Measurements from ENCODE around the gene ANKS3.

The ANKS3 gene

GRCh38 chr16:4754865-4755264 lies 20.8 kb upstream of the ANKS3 start:
- DNase-seq (ENCODE audit: low read depth, low spot score): no peak
- H3K4me3 ChIP-seq (ENCODE audit: low read depth, low read length): no peak overlapping the region
- in situ Hi-C loops (cut with HindIII; ENCODE audit: low sequenced_read_pairs): no loop called here
- no peak for TF ChIP-seq CTCF (IDR thresholded peaks at IDR 0.05; ENCODE audit: low read depth, low read length)

GRCh38 chr16:4753227-4753626 lies 19.2 kb upstream of the ANKS3 start:
- no peak for TF ChIP-seq CTCF (IDR thresholded peaks at IDR 0.05; ENCODE audit: low read depth, low read length)
- no peak overlapping the region for H3K4me3 ChIP-seq (ENCODE audit: low read depth, low read length)
- in situ Hi-C loops (cut with HindIII; ENCODE audit: low sequenced_read_pairs): no loop called here
- DNase-seq (ENCODE audit: low read depth, low spot score): no peak

- no peak for TF ChIP-seq CTCF (IDR thresholded peaks at IDR 0.05; ENCODE audit: low read depth, low read length)
- no peak for DNase-seq (ENCODE audit: low read depth, low spot score)
- no peak overlapping the region for H3K4me3 ChIP-seq (ENCODE audit: low read depth, low read length)
- in situ Hi-C loops (cut with HindIII; ENCODE audit: low sequenced_read_pairs): no loop called here
These were observed 18.5 kb upstream of the ANKS3 start for GRCh38 chr16:4752351-4753100.

GRCh38 chr16:4750896-4751295 lies 16.8 kb upstream of the ANKS3 start:
- DNase-seq (ENCODE audit: low read depth, low spot score): no peak
- H3K4me3 ChIP-seq (ENCODE audit: low read depth, low read length): no peak overlapping the region
- in situ Hi-C loops (cut with HindIII; ENCODE audit: low sequenced_read_pairs): no loop called here
- no peak for TF ChIP-seq CTCF (IDR thresholded peaks at IDR 0.05; ENCODE audit: low read depth, low read length)

GRCh38 chr16:4749700-4750257 lies 15.7 kb upstream of the ANKS3 start:
- no peak overlapping the region for H3K4me3 ChIP-seq (ENCODE audit: low read depth, low read length)
- TF ChIP-seq CTCF (IDR thresholded peaks at IDR 0.05; ENCODE audit: low read depth, low read length): no peak
- DNase-seq (ENCODE audit: low read depth, low spot score): no peak
- in situ Hi-C loops (cut with HindIII; ENCODE audit: low sequenced_read_pairs): no loop called here

- no peak for DNase-seq (ENCODE audit: low read depth, low spot score)
- no peak for TF ChIP-seq CTCF (IDR thresholded peaks at IDR 0.05; ENCODE audit: low read depth, low read length)
- no peak overlapping the region for H3K4me3 ChIP-seq (ENCODE audit: low read depth, low read length)
- in situ Hi-C loops (cut with HindIII; ENCODE audit: low sequenced_read_pairs): no loop called here
These were observed 14.8 kb upstream of the ANKS3 start for GRCh38 chr16:4748682-4749411.

Data from astrocyte of the spinal cord (primary cell).